GM23248 (cell line): Measurements from ENCODE around the gene ZYX. TPM values are rescaled to one million over a fixed set of nuclear protein-coding genes. Genes with fewer than 3 reads are reported as not detected.

ENCODE experiments used
- DNase-seq: peaks from one replicate; pipeline ENCODE4 v3.0.0-alpha.2; 2015
- H2AFZ ChIP-seq: fragments of 200-600 bp; sonication (generic); 2 replicates; pipeline ENCODE4 v1.6.1; 2016; ENCODE audit warnings: antibody characterized with exemption
- H3F3A ChIP-seq: fragments of 200-600 bp; sonication (generic); 2 replicates; pipeline ENCODE4 v1.6.1; 2016; ENCODE audit warnings: mild to moderate bottlenecking, antibody characterized with exemption, mixed run types; ENCODE audit not compliant: insufficient read depth
- H3K27ac ChIP-seq: fragments of 200-600 bp; sonication (generic); 2 replicates; pipeline ENCODE4 v1.5.1; 2016; ENCODE audit warnings: mild to moderate bottlenecking
- H3K27me3 ChIP-seq: fragments of 200-600 bp; sonication (generic); replicated peaks from 2 replicates; pipeline ENCODE4 v1.6.1; 2016; ENCODE audit warnings: mild to moderate bottlenecking; ENCODE audit not compliant: insufficient read depth
- H3K36me3 ChIP-seq: fragments of 200-600 bp; sonication (generic); 2 replicates; pipeline ENCODE4 v1.6.1; 2016; ENCODE audit warnings: low read depth, mild to moderate bottlenecking
- H3K4me1 ChIP-seq: fragments of 200-600 bp; sonication (generic); 2 replicates; pipeline ENCODE4 v1.6.1; 2016; ENCODE audit warnings: mild to moderate bottlenecking; ENCODE audit not compliant: insufficient read depth
- H3K4me2 ChIP-seq: fragments of 200-600 bp; sonication (generic); one replicate; pipeline ENCODE4 v1.6.1; 2016; ENCODE audit warnings: mild to moderate bottlenecking; ENCODE audit not compliant: unreplicated experiment
- H3K4me3 ChIP-seq: fragments of 200-600 bp; sonication (generic); 2 replicates; pipeline ENCODE4 v1.5.1; 2016; ENCODE audit warnings: mild to moderate bottlenecking
- H3K79me2 ChIP-seq: fragments of 200-600 bp; sonication (generic); 2 replicates; pipeline ENCODE4 v1.6.1; 2016; ENCODE audit warnings: mild to moderate bottlenecking; ENCODE audit not compliant: insufficient read depth
- H3K9ac ChIP-seq: fragments of 200-600 bp; sonication (generic); 2 replicates; pipeline ENCODE4 v1.6.1; 2016; ENCODE audit warnings: mild to moderate bottlenecking
- H3K9me2 ChIP-seq: fragments of 200-600 bp; sonication (generic); 2 replicates; pipeline ENCODE4 v1.6.1; 2016; ENCODE audit warnings: mixed run types, mild to moderate bottlenecking, moderate library complexity; ENCODE audit not compliant: insufficient read depth
- H3K9me3 ChIP-seq: fragments of 200-600 bp; sonication (generic); one replicate; pipeline ENCODE4 v1.6.1; 2017; ENCODE audit warnings: low read depth
- H4K20me1 ChIP-seq: fragments of 200-600 bp; sonication (generic); 2 replicates; pipeline ENCODE4 v1.6.0; 2016; ENCODE audit not compliant: insufficient read depth
- EZH2 ChIP-seq: fragments of 200-600 bp; sonication (generic); IDR thresholded peaks from 2 replicates; pipeline ENCODE4 v1.6.1; 2018; ENCODE audit warnings: antibody characterized with exemption, mild to moderate bottlenecking; ENCODE audit not compliant: insufficient read depth, poor library complexity, severe bottlenecking
- EZH2phosphoT487 ChIP-seq: fragments of 200-600 bp; sonication (generic); IDR thresholded peaks from 2 replicates; pipeline ENCODE4 v1.6.1; 2018; ENCODE audit warnings: antibody characterized with exemption, moderate library complexity, mild to moderate bottlenecking, low read depth; ENCODE audit not compliant: insufficient read depth
- WGBS, 2 experiments: methylation state at CpG; one replicate each; pipeline ENCODE4 v1.1.6; 2015 to 2017; ENCODE audit warnings: low lambda C conversion rate in 2 of 2, low coverage in 1 of 2; ENCODE audit errors: missing lambda C conversion rate in 2 of 2; 5-methylcytosine and 5-hydroxymethylcytosine counted together
- in situ Hi-C: fragments of 300-500 bp; cut with MboI; formaldehyde crosslinking; loops from 2 replicates; pipeline ENCODE4 v1.15.0; 2020
- polyA plus RNA-seq: library from polyadenylated mRNA; unstranded; fragments of >200 nt; fragmentation: Nextera tagmentation; extraction: Ambion mirVana; gene quantifications from 2 replicates; pipeline ENCODE4 v1.2.1, GENCODE V29; 2016
- total RNA-seq: library from RNA; depleted of rRNA; stranded (reverse); fragments of >200 nt; shearing (Covaris generic); gene quantifications from 2 replicates; pipeline ENCODE4 v1.2.3, GENCODE V29; 2014

Gene ZYX
- total and polyA plus RNA-seq, 2 experiments from 2014 or later, result 148 to 380 TPM

GRCh38 chr7:143405173-143406001, 24.2 kb downstream of the ZYX start:
- Histone ChIP-seq H3F3A (no peaks in the 10 kb centered on the region), H2AFZ (no peak overlapping the region), H3K9ac (no peak overlapping the region), H4K20me1 (no peaks in the 10 kb centered on the region), H3K79me2 (no peaks in the 10 kb centered on the region), H3K27me3 (no peaks in the 10 kb centered on the region), H3K4me3 (no peak overlapping the region), H3K36me3 (no peaks in the 10 kb centered on the region), H3K27ac (no peak overlapping the region), H3K9me3 (no peaks in the 10 kb centered on the region), H3K4me1 (peaks cover 16% of the 10 kb centered on the region), H3K9me2 (no peaks in the 10 kb centered on the region), H3K4me2 (no peak overlapping the region)
- 45 to 48% methylated on average over 9 of the region's 9 CpGs for WGBS, 2 experiments
- DNase-seq, result no peak
- TF ChIP-seq EZH2, result no peak
- no peak for TF ChIP-seq EZH2phosphoT487
- in situ Hi-C loops, result no loop called here

GRCh38 chr7:143406002-143406357, 24.8 kb downstream of the ZYX start:
- Histone ChIP-seq H4K20me1 (no peaks in the 10 kb centered on the region), H3K27me3 (no peaks in the 10 kb centered on the region), H3K27ac (no peak overlapping the region), H2AFZ (no peak overlapping the region), H3K4me2 (no peak overlapping the region), H3F3A (no peaks in the 10 kb centered on the region), H3K9me2 (no peaks in the 10 kb centered on the region), H3K4me1 (peaks cover 21% of the 10 kb centered on the region), H3K4me3 (no peak overlapping the region), H3K36me3 (no peaks in the 10 kb centered on the region), H3K9me3 (no peaks in the 10 kb centered on the region), H3K79me2 (no peaks in the 10 kb centered on the region), H3K9ac (no peak overlapping the region)
- TF ChIP-seq EZH2phosphoT487, result no peak
- no peak for DNase-seq
- in situ Hi-C loops, result no loop called here
- WGBS, 2 experiments, result 95 to 100% methylated on average over 3 of the region's 3 CpGs

- TF ChIP-seq EZH2phosphoT487 (no peak), EZH2 (no peak)
- Histone ChIP-seq H4K20me1 (no peaks in the 10 kb centered on the region), H2AFZ (peak overlapping the region; percentile 57; the same call in 1 of the 2 replicates), H3K4me3 (no peak overlapping the region), H3F3A (0 out of 2 replicates have a peak, but pooled peaks cover 3% of the 10 kb centered on the region), H3K9me3 (no peaks in the 10 kb centered on the region), H3K4me1 (peaks cover 24% of the 10 kb centered on the region), H3K27me3 (no peaks in the 10 kb centered on the region), H3K79me2 (no peaks in the 10 kb centered on the region), H3K4me2 (no peak overlapping the region), H3K9ac (no peak overlapping the region), H3K27ac (no peak overlapping the region), H3K9me2 (no peaks in the 10 kb centered on the region), H3K36me3 (no peaks in the 10 kb centered on the region)
- DNase-seq, result no peak
- in situ Hi-C loops, result no loop called here
- 89 to 91% methylated on average over 13 of the region's 13 CpGs for WGBS, 2 experiments
Measured at GRCh38 chr7:143407287-143408251, 26.4 kb downstream of the ZYX start.

GRCh38 chr7:143408252-143408685, 27.1 kb downstream of the ZYX start:
- Histone ChIP-seq H3F3A (0 out of 2 replicates have a peak, but pooled peaks cover 3% of the 10 kb centered on the region), H3K36me3 (no peaks in the 10 kb centered on the region), H3K79me2 (no peaks in the 10 kb centered on the region), H3K27ac (no peak overlapping the region), H3K4me2 (no peak overlapping the region), H2AFZ (no peak overlapping the region), H3K27me3 (no peaks in the 10 kb centered on the region), H3K4me1 (peaks cover 24% of the 10 kb centered on the region), H3K4me3 (no peak overlapping the region), H3K9me2 (no peaks in the 10 kb centered on the region), H3K9ac (no peak overlapping the region), H3K9me3 (no peaks in the 10 kb centered on the region), H4K20me1 (no peaks in the 10 kb centered on the region)
- no peak for DNase-seq
- in situ Hi-C loops, result no loop called here
- no peak for TF ChIP-seq EZH2phosphoT487
- TF ChIP-seq EZH2, result no peak
- 71 to 78% methylated on average over 17 to 20 of the region's 20 CpGs for WGBS, 2 experiments
